H9 (cell line): ENCODE results near the gene HYDIN. TPM values are rescaled to one million over a fixed set of nuclear protein-coding genes. Genes with fewer than 3 reads are reported as not detected.

Experiments
- DNase-seq: peaks from one replicate; pipeline ENCODE4 v3.0.0-alpha.2; 2017
- H2AFZ ChIP-seq: one replicate; pipeline ENCODE4 v1.6.1; 2013; ENCODE audit warnings: mild to moderate bottlenecking, low read length, control low read depth, moderate library complexity
- H2AK5ac ChIP-seq: 2 replicates; pipeline ENCODE4 v1.6.1; 2013; ENCODE audit warnings: low read length, control low read depth, mixed read lengths; ENCODE audit not compliant: insufficient read length
- H2BK120ac ChIP-seq: one replicate; pipeline ENCODE4 v1.6.1; 2013; ENCODE audit warnings: low read depth, mild to moderate bottlenecking, low read length, control low read depth, inconsistent platforms; ENCODE audit not compliant: poor library complexity, severe bottlenecking
- H2BK12ac ChIP-seq: 2 replicates; pipeline ENCODE4 v1.6.1; 2013; ENCODE audit warnings: low read length, control low read depth, mixed read lengths, low read depth; ENCODE audit not compliant: insufficient read length
- H2BK15ac ChIP-seq: 2 replicates; pipeline ENCODE4 v1.6.1; 2013; ENCODE audit warnings: low read depth, low read length, control low read depth
- H2BK20ac ChIP-seq: one replicate; pipeline ENCODE4 v1.6.1; 2013; ENCODE audit warnings: low read depth, mild to moderate bottlenecking, low read length, control low read depth, inconsistent platforms; ENCODE audit not compliant: poor library complexity, severe bottlenecking
- H2BK5ac ChIP-seq: 2 replicates; pipeline ENCODE4 v1.6.1; 2013; ENCODE audit warnings: low read length, control low read depth, mixed read lengths; ENCODE audit not compliant: insufficient read length
- H3K14ac ChIP-seq: 2 replicates; pipeline ENCODE4 v1.6.1; 2013; ENCODE audit warnings: low read length, control low read depth; ENCODE audit not compliant: insufficient read depth
- H3K18ac ChIP-seq: 2 replicates; pipeline ENCODE4 v1.6.1; 2013; ENCODE audit warnings: low read depth, mild to moderate bottlenecking, mixed read lengths, low read length, control low read depth; ENCODE audit not compliant: insufficient read length
- H3K23ac ChIP-seq: 2 replicates; pipeline ENCODE4 v1.6.1; 2013; ENCODE audit warnings: low read length, control low read depth, mixed read lengths, low read depth; ENCODE audit not compliant: insufficient read length
- H3K23me2 ChIP-seq: 2 replicates; pipeline ENCODE4 v1.6.1; 2013; ENCODE audit warnings: low read depth, mild to moderate bottlenecking, mixed read lengths, low read length, control low read depth; ENCODE audit not compliant: insufficient read length, poor library complexity, severe bottlenecking
- H3K27ac ChIP-seq: 2 replicates; pipeline ENCODE4 v1.5.1; 2013; ENCODE audit warnings: low read length, control low read depth, mixed read lengths, low read depth; ENCODE audit not compliant: insufficient read length
- H3K27me3 ChIP-seq: 2 replicates; pipeline ENCODE4 v1.6.1; 2013; ENCODE audit warnings: low read length, control low read depth, inconsistent platforms; ENCODE audit not compliant: insufficient read depth
- H3K4ac ChIP-seq: 2 replicates; pipeline ENCODE4 v1.6.1; 2013; ENCODE audit warnings: low read depth, mild to moderate bottlenecking, control low read depth, inconsistent platforms, low read length, moderate library complexity
- H3K4me1 ChIP-seq: 2 replicates; pipeline ENCODE4 v1.6.1; 2013; ENCODE audit warnings: low read length, control low read depth, inconsistent platforms; ENCODE audit not compliant: insufficient read depth
- H3K4me2 ChIP-seq: 2 replicates; pipeline ENCODE4 v1.6.1; 2013; ENCODE audit warnings: low read length, control low read depth, mixed read lengths; ENCODE audit not compliant: insufficient read length, insufficient read depth
- H3K56ac ChIP-seq: 2 replicates; pipeline ENCODE4 v1.6.1; 2013; ENCODE audit warnings: low read depth, mild to moderate bottlenecking, mixed read lengths, low read length, control low read depth; ENCODE audit not compliant: insufficient read length
- H3K79me1 ChIP-seq: 2 replicates; pipeline ENCODE4 v1.6.1; 2013; ENCODE audit warnings: low read depth, mild to moderate bottlenecking, moderate library complexity, low read length, control low read depth, inconsistent platforms; ENCODE audit not compliant: insufficient read depth, poor library complexity, severe bottlenecking
- H3K79me2 ChIP-seq: 2 replicates; pipeline ENCODE4 v1.6.1; 2013; ENCODE audit warnings: low read length, control low read depth, inconsistent platforms; ENCODE audit not compliant: insufficient read depth
- H3K9ac ChIP-seq: 2 replicates; pipeline ENCODE4 v1.6.1; 2013; ENCODE audit warnings: low read length, control low read depth, mixed read lengths; ENCODE audit not compliant: insufficient read length; ENCODE audit errors: extremely low read depth
- H3K9me3 ChIP-seq: one replicate; pipeline ENCODE4 v1.6.1; 2013; ENCODE audit warnings: low read depth, low read length, inconsistent platforms; ENCODE audit not compliant: control insufficient read depth
- H3T11ph ChIP-seq: one replicate; pipeline ENCODE4 v1.6.1; 2013; ENCODE audit warnings: mild to moderate bottlenecking, low read length, control low read depth, inconsistent platforms
- H4K20me1 ChIP-seq: one replicate; pipeline ENCODE4 v1.6.1; 2013; ENCODE audit not compliant: control insufficient read depth, insufficient read length, insufficient read depth
- H4K5ac ChIP-seq: 2 replicates; pipeline ENCODE4 v1.6.1; 2013; ENCODE audit warnings: low read depth, mild to moderate bottlenecking, mixed read lengths, low read length, control low read depth; ENCODE audit not compliant: insufficient read length
- H4K8ac ChIP-seq: replicated peaks from 2 replicates; pipeline ENCODE4 v1.6.1; 2013; ENCODE audit warnings: low read length, control low read depth, mixed read lengths, low read depth; ENCODE audit not compliant: insufficient read length
- H4K91ac ChIP-seq: 2 replicates; pipeline ENCODE4 v1.6.1; 2013; ENCODE audit warnings: low read depth, mild to moderate bottlenecking, moderate library complexity, mixed read lengths, low read length, control low read depth; ENCODE audit not compliant: insufficient read length
- H3K27ac Mint-ChIP-seq, 3 experiments: 2 replicates in 2 of 3; 3 replicates in 1 of 3; pipeline ENCODE4 v1.8.0; 2020 to 2021; ENCODE audit warnings: mixed read lengths in 3 of 3, mild to moderate bottlenecking in 1 of 3, moderate library complexity in 1 of 3
- H3K27me3 Mint-ChIP-seq: 2 replicates; pipeline ENCODE4 v1.8.0; 2021; ENCODE audit warnings: low read depth, mild to moderate bottlenecking, moderate library complexity, mixed read lengths
- H3K36me3 Mint-ChIP-seq, 3 experiments: 2 replicates in 2 of 3; 3 replicates in 1 of 3; pipeline ENCODE4 v1.8.0; 2020 to 2021; ENCODE audit warnings: low read depth in 3 of 3, mixed read lengths in 3 of 3; ENCODE audit not compliant: insufficient read depth in 1 of 3
- H3K4me1 Mint-ChIP-seq, 2 experiments: 2 replicates each; pipeline ENCODE4 v1.8.0; 2020; ENCODE audit warnings: mixed read lengths in 2 of 2
- H3K4me3 Mint-ChIP-seq, 2 experiments: 2 replicates in 1 of 2; 3 replicates in 1 of 2; pipeline ENCODE4 v1.8.0; 2020 to 2021; ENCODE audit warnings: mild to moderate bottlenecking in 2 of 2, mixed read lengths in 2 of 2, moderate library complexity in 1 of 2
- H3K9me3 Mint-ChIP-seq, 2 experiments: 2 replicates in 1 of 2; 3 replicates in 1 of 2; pipeline ENCODE4 v1.8.0; 2020; ENCODE audit warnings: mild to moderate bottlenecking in 2 of 2, mixed read lengths in 2 of 2, moderate library complexity in 1 of 2
- CTCF ChIP-seq: fragments of 200-600 bp; sonication (generic); conservative IDR thresholded peaks from 3 replicates; pipeline ENCODE4 v1.8.0; 2021; ENCODE audit warnings: antibody characterized with exemption, mild to moderate bottlenecking
- WGBS: extraction: QIAGEN DNeasy Blood & Tissue Kit; methylation state at CpG from one replicate; pipeline ENCODE4 v1.1.7; 2013; ENCODE audit warnings: missing lambda C conversion rate, low lambda C conversion rate, mixed read lengths; ENCODE audit not compliant: insufficient read length; ENCODE audit errors: extremely low coverage; 5-methylcytosine and 5-hydroxymethylcytosine counted together
- total RNA-seq: library from RNA; stranded (reverse); gene quantifications from 2 replicates; pipeline ENCODE4 v1.2.1, GENCODE V29; 2021

Gene HYDIN
- total RNA-seq, 1 experiment from 2014 or later, result 1.7 TPM

- Histone ChIP-seq H3K18ac (no peak overlapping the region), H3K4ac (no peak overlapping the region), H4K20me1 (no peaks in the 10 kb centered on the region), H3K9ac (no peak overlapping the region), H3K4me2 (no peak overlapping the region), H2BK12ac (no peak overlapping the region), H2AFZ (no peak overlapping the region), H3K79me1 (no peaks in the 10 kb centered on the region), H3K23ac (no peak overlapping the region), H2AK5ac (no peak overlapping the region), H2BK20ac (no peak overlapping the region), H3K4me1 (no peaks in the 10 kb centered on the region), H4K8ac (no peak overlapping the region), H3K27ac (no peak overlapping the region), H4K5ac (no peak overlapping the region), H2BK120ac (no peak overlapping the region), H3K9me3 (no peaks in the 10 kb centered on the region), H3K14ac (no peak overlapping the region), H3K56ac (no peak overlapping the region), H4K91ac (no peak overlapping the region), H3K79me2 (no peaks in the 10 kb centered on the region), H2BK5ac (no peak overlapping the region), H3K27me3 (no peaks in the 10 kb centered on the region), H3T11ph (no peak overlapping the region), H2BK15ac (no peak overlapping the region), H3K23me2 (no peaks in the 10 kb centered on the region)
- Mint-ChIP-seq H3K36me3 (peaks cover 52 to 85% (median 66%) of the 10 kb centered on the region in 3 experiments), H3K4me1 (peaks cover 3 to 7% of the 10 kb centered on the region in 2 experiments), H3K9me3 (no peaks in the 10 kb centered on the region; a peak in 2 of 5 replicates), H3K4me3 (no peak overlapping the region), H3K27me3 (peaks cover 2% of the 10 kb centered on the region; the same call in 1 of the 2 replicates), H3K27ac (no peak overlapping the region)
- DNase-seq, result peak; percentile 17
- WGBS, result no CpG with 5 or more reads among the region's 14 CpGs
- TF ChIP-seq CTCF, result no peak
Measured at GRCh38 chr16:70781800-70782199, 448.7 kb downstream of the HYDIN start.
